Myocyte (in vitro differentiated cells): ENCODE measurements around the gene MRPS34. TPM values are rescaled to one million over a fixed set of nuclear protein-coding genes. Genes with fewer than 3 reads are reported as not detected.
A peak's percentile ranks its signal among the peaks of the same experiment; 100 is the strongest.

ENCODE experiments used
- DNase-seq: peaks from one replicate; pipeline ENCODE4 v3.0.0-alpha.2; 2012; ENCODE audit warnings: low read depth
- total RNA-seq: library from RNA; depleted of rRNA; stranded (reverse); fragments of >200 nt; gene quantifications from 2 replicates; pipeline ENCODE4 v1.2.3, GENCODE V29; 2014

The MRPS34 gene
- total RNA-seq, 1 donor from 2014 or later, result 152 TPM

- DNase-seq, result no peak
Measured at GRCh38 chr16:1794908-1795666, 22.2 kb upstream of the MRPS34 start.

- DNase-seq, result peak; percentile 49
Measured at GRCh38 chr16:1794221-1794871, 21.4 kb upstream of the MRPS34 start.

- DNase-seq, result no peak
Measured at GRCh38 chr16:1793578-1794220, 20.8 kb upstream of the MRPS34 start, which contains the start of gene IGFALS. Gene IGFALS, minus strand, starts transcription at chr16:1793705. Its CDS starts 53 bp downstream, at chr16:1793652.

GRCh38 chr16:1792836-1793577 is 20.1 kb upstream of the MRPS34 start:
- no peak for DNase-seq

- DNase-seq, result no peak
Measured at GRCh38 chr16:1791943-1792812, 19.2 kb upstream of the MRPS34 start.

- no peak for DNase-seq
Measured at GRCh38 chr16:1791256-1791942, 18.5 kb upstream of the MRPS34 start.

- DNase-seq, result no peak
Measured at GRCh38 chr16:1790611-1791255, 17.8 kb upstream of the MRPS34 start.

- DNase-seq, result no peak
Measured at GRCh38 chr16:1790261-1790610, 17.3 kb upstream of the MRPS34 start.

GRCh38 chr16:1789643-1790045 is 16.7 kb upstream of the MRPS34 start:
- no peak for DNase-seq

GRCh38 chr16:1788708-1789100 is 15.8 kb upstream of the MRPS34 start:
- DNase-seq, result no peak

- DNase-seq, result no peak
Measured at GRCh38 chr16:1788095-1788707, 15.3 kb upstream of the MRPS34 start.

- DNase-seq, result no peak
Measured at GRCh38 chr16:1787322-1788094, 14.6 kb upstream of the MRPS34 start.

GRCh38 chr16:1787056-1787321 is 14.1 kb upstream of the MRPS34 start:
- DNase-seq, result no peak

GRCh38 chr16:1786242-1787055 is 13.5 kb upstream of the MRPS34 start:
- DNase-seq, result no peak

- no peak for DNase-seq
Measured at GRCh38 chr16:1785846-1786170, 12.9 kb upstream of the MRPS34 start.

- DNase-seq, result no peak
Measured at GRCh38 chr16:1784977-1785845, 12.3 kb upstream of the MRPS34 start.
